Fibroblast of mammary gland (primary cell): Measurements from ENCODE around the gene PRICKLE2.
A peak's percentile ranks its signal among the peaks of the same experiment; 100 is the strongest.

Experiments
- DNase-seq: peaks from one replicate; pipeline ENCODE4 v3.0.0-alpha.2; 2010; ENCODE audit warnings: low read depth
- H3K4me3 ChIP-seq: 2 replicates; pipeline ENCODE4 v1.5.1; 2011; ENCODE audit warnings: low read depth, mild to moderate bottlenecking, low read length, moderate library complexity; ENCODE audit not compliant: control insufficient read depth
- CTCF ChIP-seq: conservative IDR thresholded peaks from 2 replicates; pipeline ENCODE4 v1.5.1; 2011; ENCODE audit warnings: low read depth, low read length, inconsistent platforms; ENCODE audit not compliant: control insufficient read depth, insufficient read depth

PRICKLE2 gene

GRCh38 chr3:64081235-64081630, 144.0 kb downstream of the PRICKLE2 start:
- no peak for DNase-seq
- TF ChIP-seq CTCF, result no peak

GRCh38 chr3:64080616-64081234, 144.5 kb downstream of the PRICKLE2 start:
- TF ChIP-seq CTCF, result no peak
- DNase-seq, result no peak
- H3K4me3 ChIP-seq, result no peak overlapping the region

More at GRCh38 chr3:64081235-64081630, 144.0 kb downstream of the PRICKLE2 start:
- no peak overlapping the region for H3K4me3 ChIP-seq

GRCh38 chr3:64079369-64080150, 145.7 kb downstream of the PRICKLE2 start:
- peak; percentile 63 for DNase-seq
- no peak overlapping the region for H3K4me3 ChIP-seq
- TF ChIP-seq CTCF, result no peak

GRCh38 chr3:64078966-64079365, 146.3 kb downstream of the PRICKLE2 start:
- TF ChIP-seq CTCF, result no peak
- no peak for DNase-seq
- H3K4me3 ChIP-seq, result no peak overlapping the region

- H3K4me3 ChIP-seq, result no peak overlapping the region
- no peak for TF ChIP-seq CTCF
- DNase-seq, result no peak
Observed at GRCh38 chr3:64074895-64075679, 150.2 kb downstream of the PRICKLE2 start.

GRCh38 chr3:64074060-64074459, 151.2 kb downstream of the PRICKLE2 start:
- no peak overlapping the region for H3K4me3 ChIP-seq
- TF ChIP-seq CTCF, result no peak
- peak; percentile 77 for DNase-seq
